ENCODE results near the gene TXNRD1.

- TF ChIP-seq POLR2AphosphoS5 (IDR thresholded peaks at IDR 0.05): no peak
- TF ChIP-seq, protein P1, sequence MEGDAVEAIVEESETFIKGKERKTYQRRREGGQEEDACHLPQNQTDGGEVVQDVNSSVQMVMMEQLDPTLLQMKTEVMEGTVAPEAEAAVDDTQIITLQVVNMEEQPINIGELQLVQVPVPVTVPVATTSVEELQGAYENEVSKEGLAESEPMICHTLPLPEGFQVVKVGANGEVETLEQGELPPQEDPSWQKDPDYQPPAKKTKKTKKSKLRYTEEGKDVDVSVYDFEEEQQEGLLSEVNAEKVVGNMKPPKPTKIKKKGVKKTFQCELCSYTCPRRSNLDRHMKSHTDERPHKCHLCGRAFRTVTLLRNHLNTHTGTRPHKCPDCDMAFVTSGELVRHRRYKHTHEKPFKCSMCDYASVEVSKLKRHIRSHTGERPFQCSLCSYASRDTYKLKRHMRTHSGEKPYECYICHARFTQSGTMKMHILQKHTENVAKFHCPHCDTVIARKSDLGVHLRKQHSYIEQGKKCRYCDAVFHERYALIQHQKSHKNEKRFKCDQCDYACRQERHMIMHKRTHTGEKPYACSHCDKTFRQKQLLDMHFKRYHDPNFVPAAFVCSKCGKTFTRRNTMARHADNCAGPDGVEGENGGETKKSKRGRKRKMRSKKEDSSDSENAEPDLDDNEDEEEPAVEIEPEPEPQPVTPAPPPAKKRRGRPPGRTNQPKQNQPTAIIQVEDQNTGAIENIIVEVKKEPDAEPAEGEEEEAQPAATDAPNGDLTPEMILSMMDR (IDR thresholded peaks at IDR 0.05 in 8 of 11, conservative IDR thresholded peaks at IDR 0.05 in 3 of 11): no peak
- no peak for TF ChIP-seq POLR2A (IDR thresholded peaks at IDR 0.05)
Measured at GRCh38 chr12:104299842-104300481, 84.4 kb downstream of the TXNRD1 start.

All from spleen (tissue), 7 donors.